Measurements from ENCODE around the gene GJB6.
"Not testable (repeated sequence)": the region's sequence is repeated elsewhere in the genome, so short reads cannot be mapped to it uniquely, and the experiment has no call there.

Gene GJB6

GRCh38 chr13:20231839-20232555, at the start of gene GJB6:
Gene GJB6, minus strand, starts transcription at chr13:20232319. Its CDS starts 8,839 bp downstream, at chr13:20223480.
- TF ChIP-seq CSDC2 (CRISPR knock-in tag; IDR thresholded peaks at IDR 0.05) (no peak), TSHZ2 (CRISPR knock-in tag; IDR thresholded peaks at IDR 0.05) (no peak), SNAI2 (CRISPR knock-in tag; IDR thresholded peaks at IDR 0.05) (no peak), TCF4 (CRISPR knock-in tag; IDR thresholded peaks at IDR 0.05; ENCODE audit: borderline replicate concordance) (no peak), OSR1 (CRISPR knock-in tag; IDR thresholded peaks at IDR 0.05) (no peak), ZFP3 (CRISPR knock-in tag; IDR thresholded peaks at IDR 0.05) (no peak), ZFP30 (CRISPR knock-in tag; IDR thresholded peaks at IDR 0.05) (no peak), PATZ1 (CRISPR knock-in tag; IDR thresholded peaks at IDR 0.05; ENCODE audit: borderline replicate concordance) (no peak), ZC3H10 (CRISPR knock-in tag; IDR thresholded peaks at IDR 0.05) (no peak), ZNF8 (CRISPR knock-in tag; IDR thresholded peaks at IDR 0.05) (no peak), BACH2 (CRISPR knock-in tag; IDR thresholded peaks at IDR 0.05; ENCODE audit: borderline replicate concordance) (no peak), ZNF70 (CRISPR knock-in tag; IDR thresholded peaks at IDR 0.05) (no peak), CREB5 (CRISPR knock-in tag; IDR thresholded peaks at IDR 0.05; ENCODE audit: low read depth) (no peak), RARB (CRISPR knock-in tag; IDR thresholded peaks at IDR 0.05) (no peak), ARNTL (CRISPR knock-in tag; IDR thresholded peaks at IDR 0.05; ENCODE audit: borderline replicate concordance, low read depth) (no peak), CSRNP3 (CRISPR knock-in tag; IDR thresholded peaks at IDR 0.05) (no peak), POU6F1 (CRISPR knock-in tag; IDR thresholded peaks at IDR 0.05; ENCODE audit: borderline replicate concordance, low read depth) (no peak), TOX (CRISPR knock-in tag; IDR thresholded peaks at IDR 0.05; ENCODE audit: borderline replicate concordance) (no peak), GLIS3 (CRISPR knock-in tag; IDR thresholded peaks at IDR 0.05) (no peak), ISL1 (CRISPR knock-in tag; IDR thresholded peaks at IDR 0.05) (no peak)
- ATAC-seq = no peak

GRCh38 chr13:20276901-20277300, 44.8 kb upstream of the GJB6 start:
- ATAC-seq = not testable (repeated sequence)

- ATAC-seq = no peak
- TF ChIP-seq TOX (CRISPR knock-in tag; IDR thresholded peaks at IDR 0.05; ENCODE audit: borderline replicate concordance) = no peak
- TF ChIP-seq OSR1 (CRISPR knock-in tag; IDR thresholded peaks at IDR 0.05) = no peak
- no peak for TF ChIP-seq CSDC2 (CRISPR knock-in tag; IDR thresholded peaks at IDR 0.05)
- TF ChIP-seq BACH2 (CRISPR knock-in tag; IDR thresholded peaks at IDR 0.05; ENCODE audit: borderline replicate concordance) = no peak
- no peak for TF ChIP-seq ZNF565 (CRISPR knock-in tag; conservative IDR thresholded peaks at IDR 0.05; ENCODE audit: low read depth)
- no peak for TF ChIP-seq ZC3H10 (CRISPR knock-in tag; IDR thresholded peaks at IDR 0.05)
- no peak for TF ChIP-seq ZNF8 (CRISPR knock-in tag; IDR thresholded peaks at IDR 0.05)
- no peak for TF ChIP-seq TCF4 (CRISPR knock-in tag; IDR thresholded peaks at IDR 0.05; ENCODE audit: borderline replicate concordance)
- TF ChIP-seq ISL1 (CRISPR knock-in tag; IDR thresholded peaks at IDR 0.05) = no peak
- TF ChIP-seq ESRRG (CRISPR knock-in tag; IDR thresholded peaks at IDR 0.05) = no peak
- TF ChIP-seq ZFP30 (CRISPR knock-in tag; IDR thresholded peaks at IDR 0.05) = no peak
- TF ChIP-seq RARB (CRISPR knock-in tag; IDR thresholded peaks at IDR 0.05) = no peak
- no peak for TF ChIP-seq CSRNP3 (CRISPR knock-in tag; IDR thresholded peaks at IDR 0.05)
- no peak for TF ChIP-seq CREB5 (CRISPR knock-in tag; IDR thresholded peaks at IDR 0.05; ENCODE audit: low read depth)
- TF ChIP-seq ARNTL (CRISPR knock-in tag; IDR thresholded peaks at IDR 0.05; ENCODE audit: borderline replicate concordance, low read depth) = no peak
- TF ChIP-seq PPARA (CRISPR knock-in tag; IDR thresholded peaks at IDR 0.05; ENCODE audit: borderline replicate concordance) = no peak
These were observed 42.3 kb upstream of the GJB6 start for GRCh38 chr13:20274466-20274865.

Data from SK-N-SH treated with all-trans-retinoic acid at 6 μM for 48 hours (cell line).